HG03439 (cell line): ENCODE measurements around the gene PTPRD.

ENCODE experiments used
- ATAC-seq: cut with Tn5 transposase; IDR thresholded peaks from one replicate; pipeline ENCODE4 v1.9.1; 2021; ENCODE audit warnings: mild to moderate bottlenecking, moderate library complexity; ENCODE audit not compliant: unreplicated experiment

PTPRD gene

GRCh38 chr9:8887369-8887768 is 1725.4 kb downstream of the PTPRD start:
- ATAC-seq: no peak

- ATAC-seq: no peak
Observed at GRCh38 chr9:8883321-8883720, 1729.5 kb downstream of the PTPRD start.

- no peak for ATAC-seq
Observed at GRCh38 chr9:8880060-8880459, 1732.7 kb downstream of the PTPRD start.

- no peak for ATAC-seq
Observed at GRCh38 chr9:8879284-8879683, 1733.5 kb downstream of the PTPRD start.

GRCh38 chr9:8877753-8878494 is 1734.9 kb downstream of the PTPRD start:
- no peak for ATAC-seq

GRCh38 chr9:8876303-8876702 is 1736.5 kb downstream of the PTPRD start:
- ATAC-seq: no peak

GRCh38 chr9:8874482-8874881 is 1738.3 kb downstream of the PTPRD start:
- no peak for ATAC-seq

GRCh38 chr9:8872802-8873201 is 1740.0 kb downstream of the PTPRD start:
- ATAC-seq: no peak

- no peak for ATAC-seq
Observed at GRCh38 chr9:8871796-8872445, 1740.9 kb downstream of the PTPRD start.

GRCh38 chr9:8871396-8871795 is 1741.4 kb downstream of the PTPRD start:
- no peak for ATAC-seq

GRCh38 chr9:8869812-8870211 is 1743.0 kb downstream of the PTPRD start:
- ATAC-seq: no peak

GRCh38 chr9:8868632-8869031 is 1744.2 kb downstream of the PTPRD start:
- no peak for ATAC-seq

GRCh38 chr9:8867148-8867547 is 1745.7 kb downstream of the PTPRD start:
- no peak for ATAC-seq

- no peak for ATAC-seq
Observed at GRCh38 chr9:8864545-8864896, 1748.3 kb downstream of the PTPRD start.

GRCh38 chr9:8863886-8864544 is 1748.8 kb downstream of the PTPRD start:
- no peak for ATAC-seq

- no peak for ATAC-seq
Observed at GRCh38 chr9:8863069-8863468, 1749.7 kb downstream of the PTPRD start.

- ATAC-seq: no peak
Observed at GRCh38 chr9:8860925-8861324, 1751.9 kb downstream of the PTPRD start.

- no peak for ATAC-seq
Observed at GRCh38 chr9:8860086-8860485, 1752.7 kb downstream of the PTPRD start.

- ATAC-seq: no peak
Observed at GRCh38 chr9:8859416-8859815, 1753.4 kb downstream of the PTPRD start.

- ATAC-seq: no peak
Observed at GRCh38 chr9:8858596-8859161, 1754.1 kb downstream of the PTPRD start.

GRCh38 chr9:8857926-8858595 is 1754.7 kb downstream of the PTPRD start:
- ATAC-seq: no peak
